Thoracic aorta (tissue), 2 donors: Measurements from ENCODE around the gene TTC36. TPM values are rescaled to one million over a fixed set of nuclear protein-coding genes. Genes with fewer than 3 reads are reported as not detected.

Experiments
- ATAC-seq: fragments of 150-250 bp; one replicate; pipeline ENCODE4 v1.8.0; 2017; ENCODE audit warnings: low read depth; ENCODE audit not compliant: insufficient number of reproducible peaks, low FRiP score
- DNase-seq: peaks from one replicate; pipeline ENCODE4 v3.0.0-alpha.2; 2020; ENCODE audit warnings: low spot score
- H3K27ac ChIP-seq, 2 donors: fragments of 200-600 bp; sonication (generic); 1 replicate in 1 of 2; 2 replicates in 1 of 2; pipeline ENCODE4 v1.5.1; 2016; ENCODE audit warnings: mild to moderate bottlenecking in 2 of 2, moderate library complexity in 2 of 2
- H3K27me3 ChIP-seq: fragments of 200-600 bp; sonication (generic); replicated peaks from 2 replicates; pipeline ENCODE4 v1.6.0; 2016; ENCODE audit warnings: mild to moderate bottlenecking; ENCODE audit not compliant: insufficient read depth
- H3K36me3 ChIP-seq: fragments of 200-600 bp; sonication (generic); one replicate; pipeline ENCODE4 v1.5.1; 2016
- H3K4me1 ChIP-seq, 2 donors: fragments of 200-600 bp; sonication (generic); 1 replicate in 1 of 2; 2 replicates in 1 of 2; pipeline versions ENCODE4 v1.5.1 to v1.6.0; 2016; ENCODE audit warnings: low read depth in 2 of 2, mild to moderate bottlenecking in 1 of 2; ENCODE audit not compliant: control insufficient read depth in 1 of 2
- H3K4me3 ChIP-seq: fragments of 200-600 bp; sonication (generic); 2 replicates; pipeline ENCODE4 v1.5.1; 2016; ENCODE audit warnings: mild to moderate bottlenecking
- H3K9me3 ChIP-seq: fragments of 200-600 bp; sonication (generic); 2 replicates; pipeline ENCODE4 v1.5.1; 2016
- total RNA-seq, 2 donors: library from RNA; depleted of rRNA; stranded (reverse); fragments of >200 nt; gene quantifications; one replicate each; pipeline versions ENCODE4 v1.1.0 to v1.2.3, GENCODE V29; 2016
- TF ChIP-seq, protein P1 (sequence below): fragments of 200-600 bp; sonication (generic); IDR thresholded peaks from one replicate; pipeline ENCODE4 v1.5.1; 2019; ENCODE audit warnings: antibody characterized with exemption

TTC36 gene
- total RNA-seq, 2 donors from 2014 or later: 1.4 to 1.5 TPM

DNA sequence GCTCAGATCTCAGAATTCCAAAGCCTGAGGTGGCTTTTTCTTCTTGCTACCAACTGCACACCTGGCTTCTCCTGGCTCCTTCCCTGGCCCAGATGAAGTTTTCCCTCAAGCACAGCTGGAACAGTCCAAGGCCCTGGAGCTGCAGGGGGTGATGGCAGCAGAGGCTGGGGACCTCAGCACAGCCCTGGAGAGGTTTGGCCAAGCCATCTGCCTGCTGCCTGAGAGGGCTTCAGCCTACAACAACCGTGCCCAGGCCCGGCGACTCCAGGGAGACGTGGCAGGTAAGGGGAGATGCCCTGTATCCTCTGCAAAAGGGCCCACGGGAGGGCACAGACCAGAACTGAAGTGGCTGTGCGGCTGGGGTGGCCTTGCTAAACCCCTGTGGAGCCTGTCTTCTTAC is 1.2 kb downstream of the TTC36 start:
- no peaks in the 10 kb centered on the region for H3K9me3 ChIP-seq
- no peaks in the 10 kb centered on the region for H3K27me3 ChIP-seq
- H3K4me3 ChIP-seq: no peak overlapping the region
- DNase-seq (no peak), ATAC-seq (no peak)
- H3K36me3 ChIP-seq: no peaks in the 10 kb centered on the region
- TF ChIP-seq, protein P1, sequence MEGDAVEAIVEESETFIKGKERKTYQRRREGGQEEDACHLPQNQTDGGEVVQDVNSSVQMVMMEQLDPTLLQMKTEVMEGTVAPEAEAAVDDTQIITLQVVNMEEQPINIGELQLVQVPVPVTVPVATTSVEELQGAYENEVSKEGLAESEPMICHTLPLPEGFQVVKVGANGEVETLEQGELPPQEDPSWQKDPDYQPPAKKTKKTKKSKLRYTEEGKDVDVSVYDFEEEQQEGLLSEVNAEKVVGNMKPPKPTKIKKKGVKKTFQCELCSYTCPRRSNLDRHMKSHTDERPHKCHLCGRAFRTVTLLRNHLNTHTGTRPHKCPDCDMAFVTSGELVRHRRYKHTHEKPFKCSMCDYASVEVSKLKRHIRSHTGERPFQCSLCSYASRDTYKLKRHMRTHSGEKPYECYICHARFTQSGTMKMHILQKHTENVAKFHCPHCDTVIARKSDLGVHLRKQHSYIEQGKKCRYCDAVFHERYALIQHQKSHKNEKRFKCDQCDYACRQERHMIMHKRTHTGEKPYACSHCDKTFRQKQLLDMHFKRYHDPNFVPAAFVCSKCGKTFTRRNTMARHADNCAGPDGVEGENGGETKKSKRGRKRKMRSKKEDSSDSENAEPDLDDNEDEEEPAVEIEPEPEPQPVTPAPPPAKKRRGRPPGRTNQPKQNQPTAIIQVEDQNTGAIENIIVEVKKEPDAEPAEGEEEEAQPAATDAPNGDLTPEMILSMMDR: no peak
- H3K4me1 ChIP-seq: peaks cover 8 to 21% of the 10 kb centered on the region in 2 donors
- no peak overlapping the region for H3K27ac ChIP-seq

DNA sequence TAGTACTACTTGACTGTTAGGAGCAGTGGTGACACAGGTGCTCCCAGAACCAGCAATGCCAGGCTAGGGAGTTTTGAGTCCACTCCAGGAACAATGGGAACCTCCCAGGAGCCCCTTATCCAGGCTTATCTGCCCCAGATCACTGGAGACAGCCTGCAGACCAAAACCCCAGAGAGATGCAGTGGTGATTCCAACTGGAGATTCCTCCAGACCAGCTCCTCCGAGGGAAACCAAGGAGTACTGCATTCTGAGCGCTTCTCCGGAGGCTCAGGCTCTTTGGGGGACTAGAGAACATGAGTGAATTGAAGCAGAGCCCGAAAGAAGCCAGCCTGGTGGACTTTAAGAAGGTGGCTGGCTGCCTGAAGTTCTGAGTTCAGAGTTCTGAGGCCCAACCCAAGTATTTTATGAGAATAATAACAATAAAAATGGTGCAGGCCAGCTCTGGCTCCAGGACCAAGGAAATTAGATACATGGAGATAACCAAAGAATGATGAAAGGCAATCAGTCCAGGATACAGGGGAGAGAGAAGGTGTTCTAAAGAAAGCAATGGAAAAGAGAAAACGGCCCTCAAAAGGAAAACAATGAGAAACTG is 2.4 kb downstream of the TTC36 start:
- TF ChIP-seq, protein P1: no peak

DNA sequence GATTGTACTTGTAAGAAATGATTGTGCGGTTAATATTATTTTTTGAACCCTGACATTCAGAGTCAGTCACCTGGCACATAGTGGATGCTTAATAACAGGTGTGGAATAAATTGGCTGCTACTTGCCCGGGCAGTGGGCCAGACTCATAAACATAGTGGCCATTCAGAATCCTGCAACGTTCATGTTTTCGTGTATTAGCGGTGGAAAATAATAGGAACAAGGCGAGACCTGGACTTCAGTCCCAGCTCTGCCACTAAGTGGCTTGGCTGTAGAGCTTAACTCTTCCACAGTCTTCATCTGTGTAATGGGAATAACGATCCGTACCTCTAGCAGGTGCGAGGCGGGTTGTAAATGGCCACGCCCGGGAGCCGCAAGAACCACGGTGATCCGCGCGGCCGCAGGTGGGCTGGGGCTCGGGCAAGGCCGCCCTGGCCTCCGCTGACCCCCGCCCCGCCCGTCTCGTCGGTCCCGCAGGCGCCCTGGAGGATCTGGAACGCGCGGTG is 3.0 kb downstream of the TTC36 start:
- ATAC-seq (no peak), DNase-seq (no peak)
- TF ChIP-seq, protein P1: no peak
- H3K27me3 ChIP-seq: no peaks in the 10 kb centered on the region
- H3K27ac ChIP-seq: peak overlapping the region; percentile 65 to 74
- no peaks in the 10 kb centered on the region for H3K36me3 ChIP-seq
- peak overlapping the region; percentile 83 for H3K4me3 ChIP-seq
- no peaks in the 10 kb centered on the region for H3K9me3 ChIP-seq
- H3K4me1 ChIP-seq: peaks cover 8 to 21% of the 10 kb centered on the region in 2 donors

More for the DNA sequence above, 2.4 kb downstream of the TTC36 start:
- no peak for DNase-seq
- Histone ChIP-seq H3K4me1 (peaks cover 8 to 21% of the 10 kb centered on the region in 2 donors), H3K27me3 (no peaks in the 10 kb centered on the region), H3K36me3 (no peaks in the 10 kb centered on the region), H3K9me3 (no peaks in the 10 kb centered on the region), H3K27ac (peak overlapping the region in 1 of 2 donors; percentile 65), H3K4me3 (peak overlapping the region; percentile 83)
- no peak for ATAC-seq

DNA sequence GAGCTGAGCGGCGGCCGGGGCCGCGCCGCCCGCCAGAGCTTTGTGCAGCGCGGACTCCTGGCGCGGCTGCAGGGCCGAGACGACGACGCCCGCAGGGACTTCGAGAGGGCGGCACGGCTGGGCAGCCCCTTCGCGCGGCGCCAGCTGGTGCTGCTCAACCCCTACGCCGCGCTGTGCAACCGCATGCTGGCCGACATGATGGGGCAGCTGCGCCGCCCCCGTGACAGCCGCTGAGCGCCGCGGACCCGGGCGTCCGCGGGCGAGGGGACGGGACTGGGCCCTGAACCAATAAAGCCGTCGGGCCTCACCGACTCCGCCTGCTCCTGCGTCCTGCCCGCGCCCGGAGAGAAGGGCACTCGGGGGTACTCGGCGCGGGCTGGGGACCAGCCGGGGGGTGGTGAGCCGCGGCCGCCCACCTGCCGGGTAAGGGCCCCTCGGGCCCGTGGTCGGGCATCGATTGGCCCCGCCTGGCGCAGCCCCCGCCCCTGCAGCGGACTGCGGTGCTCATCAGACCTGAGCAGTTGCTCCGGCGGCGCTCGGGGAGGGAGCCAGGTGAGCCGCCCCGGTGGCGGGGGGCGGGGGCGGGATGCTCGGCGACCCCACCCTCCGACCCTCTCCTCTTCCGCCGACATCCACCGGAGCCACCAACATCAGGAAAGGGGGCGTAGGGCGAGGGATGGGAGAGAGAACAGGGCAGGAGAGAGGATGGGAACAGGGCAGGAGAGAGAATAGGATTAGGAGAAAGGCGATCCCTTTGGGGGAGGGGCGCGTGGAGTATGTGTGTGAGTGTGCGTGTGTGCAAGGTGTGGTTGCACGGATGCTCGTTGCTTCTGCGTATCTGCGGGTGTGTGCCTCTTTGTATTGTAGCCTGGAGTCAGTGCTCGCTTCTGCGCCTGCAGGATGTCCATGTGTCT is 3.7 kb downstream of the TTC36 start, which contains the start of gene TMEM25:
Gene TMEM25 (plus strand): TSS at position 510 of the 914 bp plus-strand sequence. CDS start 610 bp downstream, outside the sequence.
- H3K36me3 ChIP-seq: no peaks in the 10 kb centered on the region
- DNase-seq (no peak), ATAC-seq (no peak)
- H3K9me3 ChIP-seq: no peaks in the 10 kb centered on the region
- H3K27ac ChIP-seq: peak within 1 kb of the TSS; percentile 65 to 74
- TF ChIP-seq, protein P1: no peak
- H3K4me3 ChIP-seq: peak within 1 kb of the TSS; percentile 83
- peaks cover 8 to 21% of the 10 kb centered on the region in 2 donors for H3K4me1 ChIP-seq
- no peaks in the 10 kb centered on the region for H3K27me3 ChIP-seq

DNA sequence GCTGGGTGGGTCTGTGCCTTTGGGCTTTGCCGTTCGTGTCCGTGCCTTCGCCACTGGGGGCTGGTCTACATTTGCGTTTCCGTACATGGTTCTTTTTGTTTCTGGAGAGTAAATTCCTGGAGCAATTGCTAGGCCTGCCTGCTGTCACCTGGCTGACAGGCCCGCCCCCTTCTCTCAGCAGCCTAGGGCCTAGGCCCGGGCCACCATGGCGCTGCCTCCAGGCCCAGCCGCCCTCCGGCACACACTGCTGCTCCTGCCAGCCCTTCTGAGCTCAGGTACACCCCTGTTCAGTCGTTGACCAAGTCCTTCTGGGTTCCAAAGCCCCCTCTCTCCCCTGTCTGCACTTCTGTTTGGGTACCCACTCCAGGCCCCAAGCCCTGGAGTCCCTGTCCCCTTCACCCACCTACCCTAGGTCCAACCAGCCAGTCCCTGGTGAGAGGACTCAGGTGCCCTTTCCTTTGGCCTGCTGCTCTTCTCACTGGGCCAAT is 4.4 kb downstream of the TTC36 start:
- Histone ChIP-seq H3K36me3 (no peaks in the 10 kb centered on the region), H3K27ac (peak overlapping the region; percentile 65 to 74), H3K4me1 (peaks cover 8 to 21% of the 10 kb centered on the region in 2 donors), H3K9me3 (no peaks in the 10 kb centered on the region), H3K27me3 (no peaks in the 10 kb centered on the region), H3K4me3 (peak overlapping the region; percentile 83)
- DNase-seq (no peak), ATAC-seq (no peak)
- TF ChIP-seq, protein P1: no peak
